Stimulated activated CD8-positive, alpha-beta memory T cell treated with anti-CD3 and anti-CD28 coated beads, Interleukin-15, amount 100 ng/mL, for 48 hours (primary cell): ENCODE data around the gene FAM161A.

ENCODE experiments used
- DNase-seq, 2 donors: peaks; one replicate each; pipeline ENCODE4 v3.0.0-alpha.2; 2020; ENCODE audit warnings: low read depth in 2 of 2

Gene FAM161A

GRCh38 chr2:61787941-61788563 is 65.8 kb downstream of the FAM161A start:
- DNase-seq: no peak

GRCh38 chr2:61786876-61787275 is 67.0 kb downstream of the FAM161A start:
- no peak for DNase-seq

- DNase-seq: no peak
Observed at GRCh38 chr2:61785583-61785982, 68.3 kb downstream of the FAM161A start.

GRCh38 chr2:61784643-61785042 is 69.2 kb downstream of the FAM161A start:
- no peak for DNase-seq

GRCh38 chr2:61775956-61776570 is 77.8 kb downstream of the FAM161A start:
- no peak for DNase-seq
